ENCODE results near the gene RNF151.

- TF ChIP-seq CTCF (conservative IDR thresholded peaks at IDR 0.05) = no peak; the same call in 1 of the 2 replicates
- no peak for TF ChIP-seq ZFX (IDR thresholded peaks at IDR 0.05)
Measured at GRCh38 chr16:1963806-1964505, 2.7 kb upstream of the RNF151 start.
